Measurements from ENCODE around the gene PARD3.
A peak's percentile ranks its signal among the peaks of the same experiment; 100 is the strongest.
"Not testable (repeated sequence)": the region's sequence is repeated elsewhere in the genome, so short reads cannot be mapped to it uniquely, and the experiment has no call there.

Gene PARD3

GRCh38 chr10:34717429-34717828 lies 97.7 kb downstream of the PARD3 start:
- FAIRE-seq (no peak), DNase-seq (ENCODE audit: low spot score) (no peak)

GRCh38 chr10:34716958-34717357 lies 98.1 kb downstream of the PARD3 start:
- FAIRE-seq (peak; percentile 85), DNase-seq (ENCODE audit: low spot score) (peak; percentile 46)

DNA sequence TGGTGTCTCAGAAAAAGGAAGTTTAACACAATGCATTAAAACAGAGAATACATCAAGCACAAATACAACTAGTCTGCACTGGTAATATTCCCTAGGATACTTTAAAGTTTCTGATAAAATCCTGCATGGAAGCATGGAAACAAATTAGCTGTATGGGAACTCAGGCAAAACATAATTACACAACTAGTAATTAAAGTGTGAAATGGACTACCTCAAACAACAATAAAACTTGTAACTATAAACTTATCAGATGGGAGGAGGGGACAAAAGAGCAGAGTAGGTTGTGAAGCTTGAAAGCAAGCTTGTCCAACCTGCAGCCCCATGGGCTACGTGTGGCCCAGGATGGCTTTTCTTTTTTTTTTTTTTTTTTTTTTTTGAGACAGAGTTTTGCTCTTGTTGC lies 98.9 kb downstream of the PARD3 start:
- DNase-seq (ENCODE audit: low spot score) (no peak), FAIRE-seq (no peak)

DNA sequence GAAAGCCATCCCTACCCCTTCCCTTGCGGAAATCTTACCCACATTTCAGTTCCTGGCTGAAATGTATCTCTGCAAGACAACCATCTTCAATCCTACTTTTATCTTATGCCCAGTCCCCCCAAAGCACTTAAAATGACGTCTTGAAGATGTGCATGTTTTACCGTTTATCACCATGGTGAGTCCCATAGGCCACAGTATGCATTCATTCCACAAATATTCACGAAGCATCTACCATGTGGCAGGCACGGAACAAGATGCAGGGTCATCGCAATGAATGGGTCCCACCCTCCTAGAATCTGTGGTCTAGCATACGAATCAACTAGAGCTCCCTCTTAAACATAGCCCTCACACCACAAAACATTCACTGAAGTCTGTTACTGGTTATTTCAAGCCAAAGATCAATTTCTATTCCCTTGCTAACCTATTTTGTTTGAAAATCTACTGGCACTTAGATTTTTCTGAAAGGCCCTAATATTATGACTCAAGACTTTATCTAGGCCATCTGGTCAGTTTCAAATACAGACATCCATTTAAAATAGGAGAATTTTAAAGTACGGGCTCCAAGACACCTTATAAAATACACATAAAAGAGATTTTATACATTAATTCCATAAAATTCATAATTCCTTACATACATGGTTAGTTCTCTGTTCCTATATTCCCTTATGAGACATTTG lies 99.4 kb downstream of the PARD3 start:
- no peak for DNase-seq (ENCODE audit: low spot score)
- FAIRE-seq, result no peak

- DNase-seq (ENCODE audit: low spot score) (no peak), FAIRE-seq (peak; percentile 40)
Observed at GRCh38 chr10:34713875-34714274, 101.2 kb downstream of the PARD3 start.

DNA sequence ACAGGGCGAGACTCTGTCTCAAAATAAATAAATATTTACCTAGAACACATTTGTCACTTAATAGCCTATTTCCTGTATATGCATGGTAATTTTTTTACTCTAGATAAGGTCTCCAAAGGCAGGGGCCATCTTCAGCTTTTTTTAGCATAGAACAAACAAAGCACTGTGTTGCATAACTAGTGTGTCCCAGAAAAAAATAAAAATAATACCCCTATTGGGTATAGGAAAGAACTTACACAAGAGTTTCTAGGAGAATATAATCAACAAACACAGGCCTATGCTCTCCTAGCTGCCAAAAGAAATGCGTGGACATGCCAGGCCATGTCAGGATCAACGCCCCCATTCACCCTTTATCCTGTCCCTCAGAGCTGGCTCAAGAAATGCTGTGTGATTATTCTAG lies 103.6 kb downstream of the PARD3 start:
- FAIRE-seq, result no peak

DNA sequence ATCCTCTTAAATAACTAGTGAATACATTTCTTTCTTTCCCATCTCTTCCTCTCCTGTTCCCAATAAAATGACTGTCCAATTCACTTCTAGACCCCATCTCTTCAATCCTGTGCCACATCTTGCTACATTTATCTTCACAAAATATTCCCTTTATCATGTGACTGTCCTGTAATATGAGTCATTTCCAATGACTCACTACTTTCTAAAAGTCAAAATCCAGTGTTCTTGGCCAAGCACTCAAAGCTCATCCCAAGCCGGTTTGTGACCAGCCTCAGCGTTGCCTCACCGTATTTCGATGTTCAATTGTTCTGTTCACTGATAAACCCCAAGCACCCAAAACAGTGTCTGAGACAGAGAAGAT lies 104.7 kb downstream of the PARD3 start:
- FAIRE-seq, result peak; percentile 79
- peak; percentile 62 for DNase-seq (ENCODE audit: low spot score)

More for the DNA sequence above, 103.6 kb downstream of the PARD3 start:
- DNase-seq (ENCODE audit: low spot score), result no peak

DNA sequence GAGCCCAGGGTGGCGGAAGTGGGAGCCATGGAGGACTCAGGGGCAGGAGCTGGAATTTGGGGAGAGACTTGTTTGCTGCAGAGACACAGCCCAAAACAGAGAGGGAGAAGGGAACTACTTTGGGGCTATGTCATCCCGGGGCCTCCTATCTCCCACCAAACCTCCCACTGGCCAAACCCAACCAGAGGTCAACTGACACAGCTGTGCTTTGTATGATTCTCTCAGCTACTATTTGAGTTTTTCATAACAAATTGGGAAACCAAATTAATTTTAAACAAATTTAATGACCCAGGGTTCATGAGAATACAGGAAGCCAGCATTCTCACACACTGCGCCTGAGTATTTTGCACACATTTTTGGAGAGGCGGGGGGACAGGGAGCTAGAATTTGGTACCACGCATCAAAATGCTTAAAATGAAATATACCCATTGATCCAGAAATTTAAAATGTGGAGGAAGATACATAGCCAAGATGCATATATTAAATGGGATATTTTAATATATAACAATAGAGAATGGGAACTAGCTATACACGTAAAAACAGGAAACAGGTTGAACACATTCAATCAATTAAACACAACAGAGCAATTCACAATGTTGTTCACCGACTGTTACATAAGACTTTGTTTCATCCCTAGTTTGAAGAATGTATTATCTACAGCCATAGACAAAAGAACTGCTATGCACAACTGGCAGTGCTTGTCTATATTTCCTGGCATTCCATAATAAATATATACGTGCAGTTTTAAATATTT lies 105.3 kb downstream of the PARD3 start:
- FAIRE-seq, result no peak
- no peak for DNase-seq (ENCODE audit: low spot score)

GRCh38 chr10:34707656-34708055 lies 107.4 kb downstream of the PARD3 start:
- no peak for FAIRE-seq
- no peak for DNase-seq (ENCODE audit: low spot score)

DNA sequence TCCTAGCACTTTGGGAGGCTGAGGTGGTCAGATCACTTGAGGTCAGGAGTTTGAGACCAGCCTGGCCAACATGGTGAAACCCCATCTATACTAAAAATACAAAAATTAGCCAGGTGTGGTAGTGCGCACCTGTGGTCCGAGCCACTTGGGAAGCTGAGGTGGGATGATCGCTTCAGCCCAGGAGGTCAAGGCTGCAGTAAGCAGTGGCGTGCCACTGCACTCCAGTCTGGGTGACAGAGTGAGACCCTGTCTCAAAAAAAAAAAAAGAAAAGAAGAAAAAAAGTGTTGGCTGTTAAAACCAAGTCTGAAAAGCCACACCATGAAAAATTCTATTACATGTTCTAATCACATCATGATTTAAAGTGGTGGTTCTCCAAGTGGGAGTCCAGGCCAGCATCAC lies 108.1 kb downstream of the PARD3 start:
- not testable (repeated sequence) for FAIRE-seq; DNase-seq (ENCODE audit: low spot score)

DNA sequence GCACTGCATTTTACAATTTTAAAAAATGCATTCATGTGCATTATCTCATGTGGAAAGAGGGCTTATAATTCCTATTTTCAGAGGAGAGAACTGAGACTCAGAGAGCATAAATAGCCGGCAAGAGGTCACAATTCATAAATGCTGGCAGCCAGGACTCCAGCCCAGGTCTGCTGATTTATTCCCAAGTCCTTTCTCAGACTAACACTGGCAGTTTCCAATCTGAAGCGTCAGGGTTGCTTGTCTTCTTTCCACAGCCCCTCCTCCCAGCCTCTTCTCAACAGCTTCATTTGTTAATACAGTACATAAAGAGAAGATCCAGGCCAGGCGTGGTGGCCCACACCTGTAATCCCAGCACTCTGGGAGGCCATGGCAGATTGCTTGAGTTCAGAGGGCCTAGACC lies 108.9 kb downstream of the PARD3 start:
- DNase-seq (ENCODE audit: low spot score), result no peak
- FAIRE-seq, result no peak

DNA sequence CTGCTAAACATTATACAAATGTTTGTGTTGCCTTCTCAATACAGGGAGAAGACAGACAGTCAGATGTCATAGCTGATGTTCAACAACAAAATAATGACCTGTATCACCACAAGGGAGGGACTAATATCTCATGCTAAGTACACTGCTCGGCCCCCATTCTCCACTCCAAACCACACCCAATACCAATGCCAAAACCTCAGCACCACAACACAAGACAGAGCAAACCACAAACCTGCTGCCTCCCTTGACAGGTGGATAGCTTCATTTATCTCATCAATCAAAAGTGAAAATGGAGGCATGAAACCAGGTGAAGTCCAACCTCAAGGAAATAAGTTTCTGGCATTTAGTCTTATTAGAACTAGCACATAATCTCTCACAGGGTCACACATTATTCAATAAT lies 109.5 kb downstream of the PARD3 start:
- DNase-seq (ENCODE audit: low spot score), result no peak
- peak; percentile 29 for FAIRE-seq

GRCh38 chr10:34704526-34705184 lies 110.4 kb downstream of the PARD3 start:
- DNase-seq (ENCODE audit: low spot score), result no peak
- no peak for FAIRE-seq

DNA sequence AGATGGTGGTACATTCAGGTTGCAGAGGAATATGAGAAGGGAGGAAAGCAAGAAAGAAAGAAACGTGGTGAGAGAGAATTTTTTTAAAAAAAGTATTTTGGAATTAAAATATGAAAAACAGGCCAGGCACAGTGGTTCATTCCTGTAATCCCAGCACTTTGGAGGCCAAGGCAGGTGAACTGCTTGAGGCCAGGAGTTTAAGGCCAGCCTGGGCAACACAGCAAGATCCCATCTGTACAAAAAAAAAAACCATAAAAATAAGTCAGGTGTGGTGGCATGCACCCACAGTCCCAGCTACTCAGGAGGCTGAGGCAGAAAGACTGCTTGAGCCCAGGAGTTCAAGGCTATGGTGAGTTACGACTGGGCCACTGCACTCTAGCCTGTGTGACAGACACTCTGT lies 112.1 kb downstream of the PARD3 start:
- FAIRE-seq, result no peak

DNA sequence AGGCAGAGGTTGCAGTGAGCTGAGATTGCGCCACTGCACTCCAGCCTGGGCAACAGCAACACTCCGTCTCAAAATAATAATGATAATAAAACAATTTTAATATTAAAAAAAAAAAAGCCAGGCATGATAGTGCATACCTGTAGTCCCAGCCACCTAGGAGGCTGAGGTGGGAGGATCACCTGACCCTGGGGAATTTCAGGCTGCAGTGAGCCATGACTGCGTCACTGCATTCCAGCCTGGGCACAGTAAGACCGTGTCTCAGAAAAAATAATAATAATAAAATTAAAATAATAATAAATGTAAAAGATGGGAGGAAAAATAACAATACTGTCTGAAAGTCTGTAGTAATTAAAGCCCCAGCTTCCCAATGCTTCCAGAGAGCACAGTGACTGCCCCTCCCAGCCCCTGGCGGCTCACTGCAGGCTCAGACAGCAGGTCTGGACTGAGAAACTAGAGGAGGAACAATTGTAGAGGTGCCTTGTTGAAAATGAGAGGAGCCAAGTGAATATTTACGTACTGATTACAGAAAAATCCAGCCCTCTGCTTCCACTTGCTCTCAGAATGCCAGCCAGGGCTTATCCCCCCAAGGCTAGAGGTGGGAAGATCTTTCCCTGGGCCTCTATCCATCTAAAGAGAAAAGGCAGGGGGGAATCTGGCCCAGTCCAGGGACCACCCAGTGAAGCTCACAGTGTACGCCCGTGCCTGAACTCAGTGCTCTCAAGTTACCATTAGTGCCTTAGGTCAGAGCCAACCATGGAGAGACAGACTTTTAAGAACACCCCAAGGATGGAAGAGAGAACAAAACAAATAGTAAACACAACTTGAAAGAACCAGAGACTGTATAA lies 112.8 kb downstream of the PARD3 start:
- no peak for DNase-seq (ENCODE audit: low spot score)

More for the DNA sequence above, 112.1 kb downstream of the PARD3 start:
- no peak for DNase-seq (ENCODE audit: low spot score)

GRCh38 chr10:34701194-34701593 lies 113.9 kb downstream of the PARD3 start:
- FAIRE-seq (no peak), DNase-seq (ENCODE audit: low spot score) (no peak)

More for the DNA sequence above, 112.8 kb downstream of the PARD3 start:
- FAIRE-seq, result no peak

- FAIRE-seq; DNase-seq (ENCODE audit: low spot score): not testable (repeated sequence)
Observed at GRCh38 chr10:34700752-34701151, 114.3 kb downstream of the PARD3 start.

GRCh38 chr10:34699904-34700517 lies 115.1 kb downstream of the PARD3 start:
- FAIRE-seq (no peak), DNase-seq (ENCODE audit: low spot score) (peak; percentile 49)

DNA sequence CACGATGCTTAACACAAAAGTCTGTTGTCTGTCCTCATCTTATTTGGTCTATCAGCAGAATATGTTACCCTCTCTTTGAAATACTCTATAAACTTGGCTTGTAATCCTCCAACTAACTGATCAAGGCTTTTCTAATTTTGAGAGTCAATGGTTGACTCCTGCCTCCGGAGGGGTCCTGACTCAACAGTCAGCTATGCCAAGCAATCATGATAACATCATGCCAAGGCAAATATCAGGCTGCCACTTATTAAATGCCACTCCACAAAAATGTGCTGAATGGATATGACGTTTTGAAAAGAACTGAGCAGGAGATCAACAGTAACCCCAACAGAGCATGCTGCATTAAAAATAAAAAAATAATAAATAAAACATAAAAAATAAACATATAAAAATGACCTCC lies 116.1 kb downstream of the PARD3 start:
- DNase-seq (ENCODE audit: low spot score) (peak; percentile 86), FAIRE-seq (peak; percentile 98)

- DNase-seq (ENCODE audit: low spot score) (peak; percentile 34), FAIRE-seq (no peak)
Observed at GRCh38 chr10:34698248-34698831, 116.8 kb downstream of the PARD3 start.

All from RCC 7860 (cell line).